Keratinocyte (primary cell): ENCODE results near the gene IFNA4. TPM values are rescaled to one million over a fixed set of nuclear protein-coding genes. Genes with fewer than 3 reads are reported as not detected.
"Not testable (repeated sequence)": the region's sequence is repeated elsewhere in the genome, so short reads cannot be mapped to it uniquely, and the experiment has no call there.

Source experiments
- DNase-seq: peaks from one replicate; pipeline ENCODE4 v3.0.0-alpha.2; 2011; ENCODE audit warnings: low read depth, missing footprints, low spot score
- FAIRE-seq: peaks from 2 replicates; lab custom pipeline; 2011; peaks lifted over from hg19 to GRCh38; lab: Jason Lieb, UNC
- H2AFZ ChIP-seq: 2 replicates; pipeline ENCODE4 v1.6.0; 2012; ENCODE audit warnings: low read length, control low read depth, inconsistent platforms; ENCODE audit not compliant: control insufficient read depth
- H3K27ac ChIP-seq: 2 replicates; pipeline ENCODE4 v1.5.1; 2011; ENCODE audit warnings: low read length; ENCODE audit not compliant: control insufficient read depth, insufficient read depth
- H3K27me3 ChIP-seq: 3 replicates; pipeline ENCODE4 v1.6.0; 2011; ENCODE audit warnings: low read length; ENCODE audit not compliant: control insufficient read depth, insufficient read depth; ENCODE audit errors: extremely low read depth
- H3K36me3 ChIP-seq, 2 experiments: 2 replicates in 1 of 2; 3 replicates in 1 of 2; pipeline ENCODE4 v1.5.1; 2011; ENCODE audit warnings: low read length in 2 of 2, mild to moderate bottlenecking in 1 of 2; ENCODE audit not compliant: control insufficient read depth in 2 of 2, insufficient read depth in 2 of 2; ENCODE audit errors: extremely low read depth in 1 of 2
- H3K4me1 ChIP-seq: 3 replicates; pipeline ENCODE4 v1.5.1; 2011; ENCODE audit warnings: low read length; ENCODE audit not compliant: control insufficient read depth, insufficient read depth; ENCODE audit errors: extremely low read depth
- H3K4me2 ChIP-seq: 3 replicates; pipeline ENCODE4 v1.6.0; 2011; ENCODE audit warnings: low read depth, low read length; ENCODE audit not compliant: control insufficient read depth, insufficient read depth; ENCODE audit errors: extremely low read depth
- H3K4me3 ChIP-seq, 3 experiments: fragments of 200-600 bp in 1 of 3; sonication (generic) in 1 of 3; 2 replicates in 2 of 3; 3 replicates in 1 of 3; pipeline ENCODE4 v1.5.1; 2011 to 2016; ENCODE audit warnings: low read length in 3 of 3, mild to moderate bottlenecking in 3 of 3, control low read depth in 2 of 3, inconsistent platforms in 1 of 3, low read depth in 1 of 3, mixed read lengths in 1 of 3, mixed run types in 1 of 3, moderate library complexity in 1 of 3; ENCODE audit not compliant: control insufficient read depth in 2 of 3, insufficient read depth in 2 of 3; ENCODE audit errors: extremely low read depth in 1 of 3
- H3K79me2 ChIP-seq: 2 replicates; pipeline ENCODE4 v1.6.0; 2012; ENCODE audit warnings: low read length; ENCODE audit not compliant: control insufficient read depth, insufficient read depth
- H3K9ac ChIP-seq: 3 replicates; pipeline ENCODE4 v1.6.0; 2011; ENCODE audit warnings: low read length; ENCODE audit not compliant: control insufficient read depth, insufficient read depth; ENCODE audit errors: extremely low read depth
- H3K9me1 ChIP-seq: 3 replicates; pipeline ENCODE4 v1.6.0; 2011; ENCODE audit warnings: low read length; ENCODE audit not compliant: control insufficient read depth, insufficient read depth; ENCODE audit errors: extremely low read depth
- H3K9me3 ChIP-seq: 2 replicates; pipeline ENCODE4 v1.5.1; 2012; ENCODE audit warnings: low read depth, low read length; ENCODE audit not compliant: control insufficient read depth
- H4K20me1 ChIP-seq: 3 replicates; pipeline ENCODE4 v1.6.0; 2011; ENCODE audit warnings: low read length; ENCODE audit not compliant: control insufficient read depth, insufficient read depth; ENCODE audit errors: extremely low read depth
- CTCF ChIP-seq, 3 experiments: IDR thresholded peaks in 1 of 3; conservative IDR thresholded peaks in 1 of 3; optimal IDR thresholded peaks in 1 of 3; 2 replicates in 2 of 3; 3 replicates in 1 of 3; pipeline versions ENCODE3 to v1.5.1; 2011; ENCODE audit warnings: low read length in 3 of 3, mild to moderate bottlenecking in 3 of 3, moderate library complexity in 2 of 3, control low read depth in 1 of 3, inconsistent platforms in 1 of 3; ENCODE audit not compliant: insufficient read depth in 2 of 3; ENCODE audit errors: extremely low read depth in 1 of 3
- dilution Hi-C: fragments of 300-500 bp; cut with MboI; formaldehyde crosslinking; loops from one replicate; pipeline ENCODE4 v1.7.0; 2020; ENCODE audit warnings: low sequenced_read_pairs; ENCODE audit not compliant: extremely low pct_ligation_motif_present
- polyA minus RNA-seq, 3 experiments: library from RNA; depleted of rRNA, polyadenylated mRNA; stranded (reverse); fragments of >200 nt; gene quantifications; 1 replicate in 1 of 3; 2 replicates in 1 of 3; 3 replicates in 1 of 3; pipeline ENCODE4 v1.2.3, GENCODE V29; 2011
- polyA plus RNA-seq, 5 experiments: library from polyadenylated mRNA; depleted of rRNA in 3 of 5; stranded (reverse) in 3 of 5; stranded (forward) in 1 of 5; unstranded in 1 of 5; fragments of >200 nt; gene quantifications; 1 replicate in 1 of 5; 2 replicates in 3 of 5; 3 replicates in 1 of 5; pipeline versions ENCODE4 v1.2.1 to v1.2.3, GENCODE V29; 2011 to 2012; ENCODE audit warnings: missing spikeins in 2 of 5, low read depth in 1 of 5, low replicate concordance in 1 of 5

The IFNA4 gene
- not detected in 3 replicates for polyA plus RNA-seq
- polyA plus RNA-seq (2011; ENCODE audit: low read depth), result not detected
- polyA plus RNA-seq (2011; cell fraction: cytosol; rRNA removed), result not detected in 2 replicates
- not detected in 2 replicates for polyA plus RNA-seq (2011; cell fraction: nucleus; rRNA removed)
- polyA plus RNA-seq (2012; ENCODE audit: low replicate concordance), result not detected in 2 replicates
- polyA minus RNA-seq, result not detected in 3 replicates
- not detected for polyA minus RNA-seq (2011; cell fraction: cytosol; rRNA and poly(A)+ RNA removed)
- not detected in 2 replicates for polyA minus RNA-seq (2011; cell fraction: nucleus; rRNA and poly(A)+ RNA removed)

GRCh38 chr9:21187487-21187886 lies at the start of gene IFNA4:
Gene IFNA4 (minus strand): TSS chr9:21187587. CDS start chr9:21187531, 56 bp downstream.
- H3K9ac ChIP-seq, DNase-seq, H3K27me3 ChIP-seq, dilution Hi-C loops, H3K4me3 ChIP-seq, H3K4me1 ChIP-seq, FAIRE-seq, H3K79me2 ChIP-seq, H3K9me1 ChIP-seq, H4K20me1 ChIP-seq, H3K9me3 ChIP-seq, H2AFZ ChIP-seq, H3K36me3 ChIP-seq, H3K27ac ChIP-seq, H3K4me2 ChIP-seq: not testable (repeated sequence)

- H3K4me2 ChIP-seq, FAIRE-seq, dilution Hi-C loops: not testable (repeated sequence)
These were observed 49.0 kb upstream of the IFNA4 start for GRCh38 chr9:21236360-21236714.

GRCh38 chr9:21235468-21236359 lies 48.3 kb upstream of the IFNA4 start:
- H3K9me1 ChIP-seq, H3K27ac ChIP-seq, H3K9me3 ChIP-seq, dilution Hi-C loops, H3K4me3 ChIP-seq, DNase-seq, H3K79me2 ChIP-seq, H3K36me3 ChIP-seq, H3K4me1 ChIP-seq, H2AFZ ChIP-seq, H4K20me1 ChIP-seq, H3K4me2 ChIP-seq, H3K9ac ChIP-seq: not testable (repeated sequence)
- peak; percentile 32 for FAIRE-seq
- H3K27me3 ChIP-seq, result peaks cover 14% of the 10 kb centered on the region
- TF ChIP-seq CTCF (optimal IDR thresholded peaks at IDR 0.05 in 1 of 3, IDR thresholded peaks at IDR 0.05 in 1 of 3, conservative IDR thresholded peaks at IDR 0.05 in 1 of 3; ENCODE audit: extremely low read depth in 1 of 3, insufficient read depth in 2 of 3, low read length in 3 of 3), result peak; percentile 59 to 67 (median 62)

More at GRCh38 chr9:21236360-21236714, 49.0 kb upstream of the IFNA4 start:
- not testable (repeated sequence) for H3K27ac ChIP-seq, H3K9me3 ChIP-seq, H2AFZ ChIP-seq, DNase-seq, H3K79me2 ChIP-seq, H3K4me1 ChIP-seq, H3K9me1 ChIP-seq, H3K4me3 ChIP-seq, H4K20me1 ChIP-seq, H3K36me3 ChIP-seq, H3K9ac ChIP-seq
- peaks cover 14% of the 10 kb centered on the region for H3K27me3 ChIP-seq
